ENCODE measurements around the gene TSPAN18. TPM values are rescaled to one million over a fixed set of nuclear protein-coding genes. Genes with fewer than 3 reads are reported as not detected.
A peak's percentile ranks its signal among the peaks of the same experiment; 100 is the strongest.

TSPAN18 gene
- total and polyA plus RNA-seq, 2 of the 4 experiments (the other 2 are of a cell fraction), result 0.36 to 1.1 TPM

DNA sequence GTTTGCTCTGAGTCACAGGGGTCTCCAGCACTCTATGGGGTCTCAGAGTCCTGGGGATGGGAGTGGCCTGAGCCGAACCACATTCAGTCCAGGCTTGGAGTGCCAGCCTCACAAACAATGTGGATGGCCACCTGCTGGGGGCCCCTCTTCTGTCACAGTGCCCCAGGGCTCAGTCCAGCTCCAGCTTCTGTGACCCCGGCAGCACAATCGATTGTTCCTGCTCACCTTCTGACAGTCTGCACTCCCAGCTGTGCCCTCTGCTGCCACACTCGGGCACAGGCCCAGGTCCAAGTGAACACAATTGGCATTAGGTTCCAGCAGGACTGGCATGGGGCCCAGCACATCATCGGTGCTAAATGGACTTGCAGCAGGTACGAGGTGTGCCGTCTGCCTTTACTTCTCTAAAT lies 139.1 kb downstream of the TSPAN18 start:
- peaks cover 23% of the 10 kb centered on the region for H3K4me1 ChIP-seq (ENCODE audit: control insufficient read depth, insufficient read depth, low read length)

More for the DNA sequence above, 139.1 kb downstream of the TSPAN18 start:
- Histone ChIP-seq H2AK5ac (ENCODE audit: low read depth, low read length) (0 out of 2 replicates have a peak overlapping the region, but pooled peaks have one; percentile 2), H3K14ac (replicated peaks; ENCODE audit: low read depth, low read length) (no peak overlapping the region), H4K20me1 (ENCODE audit: insufficient read depth, low read length) (no peaks in the 10 kb centered on the region), H2BK15ac (ENCODE audit: low read depth, low read length) (no peak overlapping the region; the same call in 2 of the 3 replicates), H3K79me1 (ENCODE audit: low read depth in 1 of 2, low read length in 2 of 2) (no peaks in the 10 kb centered on the region), H2BK5ac (ENCODE audit: low read depth, low read length, poor library complexity, severe bottlenecking) (no peak overlapping the region), H2BK20ac (ENCODE audit: low read depth, low read length) (no peak overlapping the region), H2AFZ (replicated peaks; ENCODE audit: low read length, poor library complexity) (no peak overlapping the region), H3K36me3 (ENCODE audit: control insufficient read depth, insufficient read depth, low read length) (no peaks in the 10 kb centered on the region), H2AK9ac (replicated peaks; ENCODE audit: low read depth, low read length, poor library complexity) (no peak overlapping the region), H3K18ac (ENCODE audit: low read depth, low read length) (no peak overlapping the region), H4K5ac (ENCODE audit: low read depth, low read length) (no peak overlapping the region), H3K27ac (ENCODE audit: insufficient read depth, low read length) (no peak overlapping the region), H3K4me3 (ENCODE audit: insufficient read depth, low read depth, low read length) (no peak overlapping the region), H3K9me1 (ENCODE audit: insufficient read depth, low read length) (peaks cover 12% of the 10 kb centered on the region), H3K56ac (ENCODE audit: extremely low read depth, insufficient read depth, low read length) (no peak overlapping the region), H4K8ac (ENCODE audit: low read depth in 2 of 2, low read length in 2 of 2) (no peak overlapping the region), H2BK120ac (ENCODE audit: low read depth, low read length) (no peak overlapping the region), H3K4me2 (ENCODE audit: low read depth, low read length) (no peak overlapping the region), H3K4ac (ENCODE audit: low read depth, low read length) (no peak overlapping the region), H3K27me3 (ENCODE audit: control insufficient read depth, insufficient read depth, low read length) (peaks cover 11% of the 10 kb centered on the region), H3K9me3 (ENCODE audit: control insufficient read depth, insufficient read depth, low read length) (no peaks in the 10 kb centered on the region), H3K23ac (ENCODE audit: low read depth, low read length) (no peak overlapping the region), H4K91ac (ENCODE audit: insufficient read depth, low read depth, low read length) (no peak overlapping the region; the same call in 1 of the 2 replicates), H3K9ac (ENCODE audit: low read depth, low read length) (no peak overlapping the region)
- dilution Hi-C loops (cut with HindIII; ENCODE audit: low sequenced_read_pairs, unreplicated experiment), result no loop called here
- POLR2A ChIA-PET (ENCODE audit: unreplicated experiment), result no interaction called here
- DNase-seq (no peak), ATAC-seq (ENCODE audit: low read depth) (no peak)
- 67% methylated on average over 1 of the region's 7 CpGs; no CpG with 5 or more reads in 1 of the 2 experiments for WGBS, 2 experiments (ENCODE audit: extremely low coverage in 2 of 2, insufficient read length in 1 of 2)
- no TSS peak for BruUV-seq (replicated peaks)
- in situ Hi-C loops (cut with MboI; ENCODE audit: low sequenced_read_pairs), result no loop called here
- intact Hi-C loops (cut with micrococcal nuclease), result loop anchor here (5.0 kb wide), 1 partner anchor 74 kb away; no protein-coding TSS in a partner anchor
- TF ChIP-seq, protein P1, sequence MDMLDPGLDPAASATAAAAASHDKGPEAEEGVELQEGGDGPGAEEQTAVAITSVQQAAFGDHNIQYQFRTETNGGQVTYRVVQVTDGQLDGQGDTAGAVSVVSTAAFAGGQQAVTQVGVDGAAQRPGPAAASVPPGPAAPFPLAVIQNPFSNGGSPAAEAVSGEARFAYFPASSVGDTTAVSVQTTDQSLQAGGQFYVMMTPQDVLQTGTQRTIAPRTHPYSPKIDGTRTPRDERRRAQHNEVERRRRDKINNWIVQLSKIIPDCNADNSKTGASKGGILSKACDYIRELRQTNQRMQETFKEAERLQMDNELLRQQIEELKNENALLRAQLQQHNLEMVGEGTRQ (IDR thresholded peaks at IDR 0.05; ENCODE audit: low read depth, low read length), result no peak
- TF ChIP-seq NFE2L2 (IDR thresholded peaks at IDR 0.05; ENCODE audit: low read depth, low read length) (no peak), CEBPB (IDR thresholded peaks at IDR 0.05; ENCODE audit: low read depth, low read length) (no peak), RCOR1 (IDR thresholded peaks at IDR 0.05; ENCODE audit: insufficient replicate concordance, low read length) (no peak), RFX5 (IDR thresholded peaks at IDR 0.05; ENCODE audit: low read depth, low read length) (no peak), POLR2A (IDR thresholded peaks at IDR 0.05; ENCODE audit: low read depth, low read length) (no peak), MAFK (IDR thresholded peaks at IDR 0.05; ENCODE audit: low read depth, low read length) (no peak), RAD21 (IDR thresholded peaks at IDR 0.05; ENCODE audit: low read length) (no peak), SMC3 (IDR thresholded peaks at IDR 0.05; ENCODE audit: low read depth, low read length) (no peak), MAZ (IDR thresholded peaks at IDR 0.05; ENCODE audit: borderline replicate concordance, low read depth, low read length) (no peak), CHD1 (IDR thresholded peaks at IDR 0.05; ENCODE audit: low read depth, low read length) (no peak), FOS (IDR thresholded peaks at IDR 0.05; ENCODE audit: low read depth, low read length) (no peak), MXI1 (IDR thresholded peaks at IDR 0.05; ENCODE audit: borderline replicate concordance, low read depth, low read length) (no peak), BHLHE40 (IDR thresholded peaks at IDR 0.05; ENCODE audit: low read depth, low read length) (no peak)
- TF ChIP-seq, protein P2, sequence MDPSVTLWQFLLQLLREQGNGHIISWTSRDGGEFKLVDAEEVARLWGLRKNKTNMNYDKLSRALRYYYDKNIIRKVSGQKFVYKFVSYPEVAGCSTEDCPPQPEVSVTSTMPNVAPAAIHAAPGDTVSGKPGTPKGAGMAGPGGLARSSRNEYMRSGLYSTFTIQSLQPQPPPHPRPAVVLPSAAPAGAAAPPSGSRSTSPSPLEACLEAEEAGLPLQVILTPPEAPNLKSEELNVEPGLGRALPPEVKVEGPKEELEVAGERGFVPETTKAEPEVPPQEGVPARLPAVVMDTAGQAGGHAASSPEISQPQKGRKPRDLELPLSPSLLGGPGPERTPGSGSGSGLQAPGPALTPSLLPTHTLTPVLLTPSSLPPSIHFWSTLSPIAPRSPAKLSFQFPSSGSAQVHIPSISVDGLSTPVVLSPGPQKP (IDR thresholded peaks at IDR 0.05; ENCODE audit: borderline replicate concordance, low read depth, low read length), result no peak
- TF ChIP-seq, protein P3, sequence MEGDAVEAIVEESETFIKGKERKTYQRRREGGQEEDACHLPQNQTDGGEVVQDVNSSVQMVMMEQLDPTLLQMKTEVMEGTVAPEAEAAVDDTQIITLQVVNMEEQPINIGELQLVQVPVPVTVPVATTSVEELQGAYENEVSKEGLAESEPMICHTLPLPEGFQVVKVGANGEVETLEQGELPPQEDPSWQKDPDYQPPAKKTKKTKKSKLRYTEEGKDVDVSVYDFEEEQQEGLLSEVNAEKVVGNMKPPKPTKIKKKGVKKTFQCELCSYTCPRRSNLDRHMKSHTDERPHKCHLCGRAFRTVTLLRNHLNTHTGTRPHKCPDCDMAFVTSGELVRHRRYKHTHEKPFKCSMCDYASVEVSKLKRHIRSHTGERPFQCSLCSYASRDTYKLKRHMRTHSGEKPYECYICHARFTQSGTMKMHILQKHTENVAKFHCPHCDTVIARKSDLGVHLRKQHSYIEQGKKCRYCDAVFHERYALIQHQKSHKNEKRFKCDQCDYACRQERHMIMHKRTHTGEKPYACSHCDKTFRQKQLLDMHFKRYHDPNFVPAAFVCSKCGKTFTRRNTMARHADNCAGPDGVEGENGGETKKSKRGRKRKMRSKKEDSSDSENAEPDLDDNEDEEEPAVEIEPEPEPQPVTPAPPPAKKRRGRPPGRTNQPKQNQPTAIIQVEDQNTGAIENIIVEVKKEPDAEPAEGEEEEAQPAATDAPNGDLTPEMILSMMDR (conservative IDR thresholded peaks at IDR 0.05; ENCODE audit: low read depth, low read length), result no peak
- CTCF ChIA-PET, result interaction anchor here (1.4 kb wide), 1 partner anchor 10 kb away, joined by 3 read pairs; no protein-coding TSS in a partner anchor

Measured in IMR-90 (cell line).